Muscle of back (tissue), 11 donors: ENCODE results near the gene TBCC. TPM values are rescaled to one million over a fixed set of nuclear protein-coding genes. Genes with fewer than 3 reads are reported as not detected.
"Not testable (repeated sequence)": the region's sequence is repeated elsewhere in the genome, so short reads cannot be mapped to it uniquely, and the experiment has no call there.

Source experiments
- DNase-seq, 3 donors: peaks; one replicate each; pipeline versions ENCODE4 v3.0.0 to v3.0.0-alpha.2; 2013
- polyA plus RNA-seq, 10 donors: library from polyadenylated mRNA; unstranded; fragments of 120-200 nt; gene quantifications; one replicate each; pipeline ENCODE4 v1.2.1, GENCODE V29; 2013; ENCODE audit not compliant: insufficient read length in 10 of 10

The TBCC gene
- polyA plus RNA-seq, 10 donors = 11.3 to 18.4 (median 15.0) TPM

DNA sequence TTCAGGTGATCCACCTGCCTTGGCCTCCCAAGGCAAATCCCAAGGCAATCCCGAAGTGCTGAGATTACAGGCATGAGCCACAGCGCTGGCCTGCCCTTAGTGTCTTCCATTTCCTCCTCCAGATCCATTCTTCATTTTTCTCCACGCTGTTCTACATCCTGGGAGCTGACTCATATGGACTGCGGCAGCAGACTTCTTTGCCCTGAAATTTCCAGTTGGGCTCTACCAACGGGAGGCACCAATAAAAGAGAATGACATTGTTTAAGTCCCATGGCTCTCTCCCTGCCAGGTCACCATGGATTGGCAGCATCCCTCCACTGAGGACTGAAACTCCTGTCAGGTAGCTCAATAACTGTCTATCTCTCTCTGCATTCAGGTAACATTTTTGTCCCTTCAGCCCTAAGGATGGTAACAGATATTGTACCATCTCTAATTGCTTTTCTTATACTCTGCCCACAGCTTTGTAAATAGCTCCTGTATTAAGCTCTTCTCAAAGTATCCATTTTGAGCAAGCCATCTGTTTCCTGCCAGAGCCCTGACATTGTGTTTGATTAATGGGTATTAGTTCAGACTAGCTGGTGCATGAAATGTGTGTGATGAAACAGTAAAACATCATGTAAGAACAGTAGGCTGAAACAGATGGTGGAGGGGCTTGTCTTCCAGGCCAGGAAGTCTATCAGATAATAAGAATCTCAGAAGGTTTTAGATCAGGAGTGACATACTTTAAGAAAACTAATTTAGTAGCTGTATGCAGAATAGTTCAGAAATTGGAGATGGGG is 3.6 kb downstream of the TBCC start:
- DNase-seq = no peak

DNA sequence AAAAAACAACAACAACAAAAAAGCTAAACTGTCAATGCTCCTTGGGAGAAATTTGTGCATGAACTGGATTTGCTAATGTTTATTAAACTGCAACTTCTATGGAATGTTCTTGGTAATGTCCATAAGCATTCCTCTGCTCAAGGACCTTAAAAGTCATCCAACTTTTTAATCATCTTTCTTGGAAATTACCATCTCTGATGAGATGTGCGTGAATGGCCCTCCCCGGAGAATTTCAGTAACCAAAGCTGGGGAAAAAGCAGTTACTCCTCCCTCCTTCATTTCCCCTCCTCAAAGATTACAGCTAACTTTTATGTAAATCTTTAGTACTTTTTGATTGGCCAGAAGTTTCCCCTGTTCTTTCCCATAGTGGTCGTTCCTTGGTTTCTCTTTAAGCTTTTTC is 5.2 kb downstream of the TBCC start:
- no peak for DNase-seq

DNA sequence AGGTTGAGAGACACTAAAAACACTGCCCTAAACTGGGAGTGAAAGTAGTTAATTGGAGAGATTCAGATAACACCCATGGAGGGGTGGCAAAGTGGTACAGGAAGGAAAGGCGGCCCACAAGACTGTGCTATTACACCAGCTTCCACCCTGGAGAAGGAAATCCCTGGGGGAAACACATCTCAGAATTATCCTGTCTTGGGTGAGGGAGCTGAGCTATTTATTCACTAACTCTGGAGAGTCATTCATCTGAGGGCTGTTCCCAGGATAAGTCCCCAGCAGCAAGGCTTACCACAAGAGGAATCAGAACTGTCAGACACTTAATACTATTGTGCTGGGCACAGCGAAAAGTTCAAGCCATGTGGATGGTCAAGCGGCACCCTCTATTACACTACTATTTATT is 9.9 kb downstream of the TBCC start:
- no peak for DNase-seq

DNA sequence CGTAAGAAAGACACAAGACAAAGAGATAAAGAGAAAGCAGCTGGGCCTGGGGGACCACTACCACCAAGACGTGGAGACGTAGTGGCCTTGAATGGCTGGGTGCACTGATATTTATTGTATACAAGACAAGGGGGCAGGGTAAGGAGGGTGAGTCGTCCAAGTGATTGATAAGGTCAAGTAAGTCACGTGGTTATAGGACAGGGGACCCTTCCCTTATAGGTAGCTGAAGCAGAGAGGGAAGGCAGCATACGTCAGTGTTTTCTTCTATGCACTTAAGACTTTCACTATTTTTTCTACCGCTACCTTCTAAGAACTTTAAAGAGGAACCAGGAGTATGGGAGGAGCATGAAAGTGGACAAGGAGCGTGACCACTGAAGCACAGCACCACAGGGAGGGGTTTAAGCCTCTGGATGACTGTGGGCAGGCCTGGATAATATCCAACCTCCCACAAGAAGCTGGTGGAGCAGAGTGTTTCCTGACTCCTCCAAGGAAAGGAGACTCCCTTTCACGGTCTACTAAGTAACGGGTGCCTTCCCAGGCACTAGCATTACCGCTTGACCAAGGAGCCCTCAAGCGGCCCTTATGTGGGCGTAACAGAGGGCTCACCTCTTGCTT is 11.9 kb downstream of the TBCC start:
- DNase-seq = not testable (repeated sequence)

DNA sequence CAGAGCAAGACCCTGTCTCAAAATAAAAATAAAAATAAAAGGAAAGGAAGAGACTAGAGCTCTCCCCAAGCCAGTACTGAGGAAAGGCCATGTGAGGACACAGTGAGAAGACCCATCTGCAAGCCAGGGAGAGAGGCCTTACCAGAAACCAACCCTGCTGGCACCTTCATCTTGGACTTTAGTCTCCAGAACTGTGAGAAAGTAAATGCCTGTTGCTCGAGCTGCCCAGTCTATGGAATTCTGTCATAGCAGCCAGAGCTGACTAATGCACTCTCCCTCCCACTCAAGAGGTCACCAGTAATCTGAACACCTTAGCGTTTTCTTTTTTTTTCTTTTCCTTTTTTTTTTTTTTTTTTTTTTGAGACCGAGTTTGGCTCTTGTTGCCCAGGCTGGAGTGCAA is 16.2 kb downstream of the TBCC start:
- DNase-seq = no peak

DNA sequence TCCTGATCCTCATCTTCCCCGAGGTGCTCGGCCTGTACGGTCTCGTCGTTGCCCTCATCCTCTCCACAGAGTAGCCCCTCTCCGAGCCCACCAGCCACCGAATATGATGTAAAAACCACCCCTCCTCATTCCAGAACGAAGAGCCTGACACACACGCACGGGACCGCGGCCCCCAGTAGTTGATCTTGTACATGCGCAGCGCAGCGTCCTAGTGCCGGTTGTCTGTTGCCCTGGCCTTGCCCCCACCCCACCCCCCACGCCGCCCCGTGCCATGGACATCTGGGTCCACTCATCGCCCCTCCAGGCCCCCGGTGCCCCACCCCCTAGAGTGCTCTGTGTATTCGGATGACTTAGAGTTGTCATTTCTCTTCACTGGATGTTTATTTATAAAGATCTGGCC is 18.3 kb downstream of the TBCC start:
- DNase-seq = no peak

DNA sequence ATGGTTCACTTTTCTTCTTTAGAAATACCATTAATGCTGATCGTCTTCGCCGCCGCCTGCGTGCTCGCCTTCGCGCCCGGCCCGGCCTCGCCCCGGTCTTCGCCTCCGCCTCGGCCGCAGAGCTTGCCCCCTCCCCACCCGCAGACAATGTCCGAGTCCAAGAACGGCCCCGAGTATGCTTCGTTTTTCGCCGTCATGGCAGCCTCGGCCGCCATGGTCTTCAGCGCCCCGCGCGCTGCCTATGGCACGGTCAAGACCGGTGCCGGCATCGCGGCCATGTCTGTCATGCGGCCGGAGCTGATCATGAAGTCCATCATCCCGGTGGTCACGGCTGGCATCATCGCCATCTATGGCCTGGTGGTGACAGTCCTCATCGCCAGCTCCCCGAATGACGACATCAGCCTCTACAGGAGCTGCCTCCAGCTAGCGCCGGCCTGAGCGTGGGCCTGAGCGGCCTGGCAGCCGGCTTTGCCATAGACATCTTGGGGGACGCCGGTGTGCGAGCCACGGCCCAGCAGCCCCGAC is 18.8 kb downstream of the TBCC start:
- peak in 2 of 3 donors; percentile 52 to 84 for DNase-seq

DNA sequence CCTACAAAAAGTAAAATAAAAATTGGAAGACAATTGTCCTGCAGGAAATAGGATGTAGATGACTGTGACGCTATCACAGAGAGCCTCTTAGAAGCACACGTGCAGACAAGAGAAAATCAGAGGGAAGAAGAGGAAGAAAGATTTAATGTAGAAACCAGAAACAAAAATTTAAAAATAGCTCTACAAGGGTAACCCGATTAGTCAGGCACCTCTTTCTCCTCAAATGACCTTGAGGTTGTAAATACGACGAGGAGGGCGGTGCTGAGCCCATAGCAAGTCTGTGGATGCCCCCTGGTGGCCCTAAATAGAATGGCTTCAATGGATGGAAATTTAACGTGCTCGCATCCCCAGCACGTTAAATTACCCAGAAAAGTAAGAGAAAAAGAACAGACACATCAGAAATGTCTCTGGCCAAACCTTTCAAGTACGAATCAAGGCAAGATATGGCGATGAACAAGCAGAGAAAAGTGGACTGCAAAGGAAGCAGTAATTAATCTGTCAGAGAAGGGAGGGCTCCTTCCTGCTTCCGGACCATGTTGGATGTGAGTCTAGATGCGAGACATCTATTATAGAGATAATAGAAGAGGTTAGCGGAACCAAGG is 19.3 kb downstream of the TBCC start:
- DNase-seq = peak; percentile 88 to 94 (median 90)

DNA sequence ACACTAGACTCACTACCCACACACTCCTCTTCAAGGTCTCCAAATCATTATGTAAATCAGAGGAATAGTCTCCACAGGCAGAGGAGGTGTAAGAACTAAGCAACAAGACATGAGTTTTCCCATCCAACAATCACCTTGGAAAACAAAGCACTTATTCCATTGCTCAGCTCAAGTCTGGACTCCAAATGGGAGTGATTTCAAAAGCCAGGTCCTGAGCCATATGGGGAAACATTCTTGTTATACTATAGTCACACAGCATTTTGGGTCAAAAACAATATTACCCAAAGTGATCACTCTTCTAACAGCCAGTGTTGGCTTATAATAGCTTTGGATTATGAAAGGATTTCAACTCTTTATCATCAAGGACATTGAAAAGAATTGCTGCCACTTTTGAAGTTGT is 19.9 kb downstream of the TBCC start:
- DNase-seq = peak in 1 of 3 donors; percentile 13

DNA sequence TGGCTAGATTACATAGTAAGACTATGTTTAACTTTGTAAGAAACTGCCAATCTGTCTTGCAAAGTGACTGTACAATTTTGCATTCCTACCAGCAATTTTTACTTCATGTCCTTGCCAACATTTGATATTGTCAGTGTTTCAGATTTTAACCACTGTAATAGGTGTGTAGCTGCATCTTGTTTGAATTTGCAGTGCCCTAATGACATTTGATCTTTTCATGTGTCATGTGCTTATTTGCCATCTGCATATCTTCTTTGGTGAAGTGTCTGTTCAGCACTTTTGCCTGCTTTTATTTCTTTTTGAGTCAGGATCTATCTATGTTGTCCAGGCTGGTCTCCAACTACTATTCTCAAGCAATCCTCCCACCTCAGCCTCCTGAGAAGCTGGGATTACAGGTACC is 21.1 kb downstream of the TBCC start:
- DNase-seq = no peak

DNA sequence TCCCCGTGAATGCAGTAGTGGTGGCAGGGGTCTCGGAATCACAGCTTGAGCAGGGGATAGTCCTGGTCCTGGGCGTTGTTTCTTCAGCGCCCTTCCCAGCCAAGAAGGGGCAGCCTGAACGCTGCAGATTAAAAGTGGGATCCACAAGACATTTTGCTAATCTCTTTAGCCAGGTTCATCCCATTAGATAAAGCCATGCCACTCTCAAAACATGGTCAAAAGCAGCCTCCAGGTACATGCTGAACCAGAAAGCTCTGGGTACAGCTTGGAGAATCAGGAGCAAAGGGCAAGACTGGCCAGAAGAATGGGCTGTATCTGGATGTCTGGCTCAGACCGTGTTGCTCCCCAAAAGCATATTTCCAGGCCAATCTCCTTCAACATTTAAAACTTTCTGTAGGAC is 23.4 kb downstream of the TBCC start, which contains the start of gene PRPH2:
Gene PRPH2 (minus strand): TSS at position 101 of the 400 bp plus-strand sequence. CDS start 263 bp downstream, outside the sequence.
- DNase-seq = no peak

DNA sequence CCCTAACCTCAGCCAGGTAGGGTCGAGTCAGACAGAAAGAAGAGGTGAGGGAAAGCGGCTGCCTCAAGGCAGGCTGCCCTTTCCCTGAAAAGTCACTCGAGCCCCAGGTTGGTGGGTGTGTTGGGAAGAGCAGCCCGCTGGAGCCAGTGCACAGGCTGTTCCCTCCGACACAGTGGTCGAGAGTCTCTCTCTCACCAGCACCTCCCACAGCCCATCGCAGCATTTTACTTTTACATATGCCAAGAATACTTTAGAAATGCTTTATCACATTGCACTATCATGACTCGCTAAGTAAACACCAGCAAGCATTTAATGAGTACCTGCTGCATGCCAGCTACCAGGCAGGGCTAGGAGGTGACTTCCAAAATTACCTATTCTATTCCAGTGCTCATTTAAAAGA is 25.2 kb downstream of the TBCC start:
- no peak for DNase-seq

DNA sequence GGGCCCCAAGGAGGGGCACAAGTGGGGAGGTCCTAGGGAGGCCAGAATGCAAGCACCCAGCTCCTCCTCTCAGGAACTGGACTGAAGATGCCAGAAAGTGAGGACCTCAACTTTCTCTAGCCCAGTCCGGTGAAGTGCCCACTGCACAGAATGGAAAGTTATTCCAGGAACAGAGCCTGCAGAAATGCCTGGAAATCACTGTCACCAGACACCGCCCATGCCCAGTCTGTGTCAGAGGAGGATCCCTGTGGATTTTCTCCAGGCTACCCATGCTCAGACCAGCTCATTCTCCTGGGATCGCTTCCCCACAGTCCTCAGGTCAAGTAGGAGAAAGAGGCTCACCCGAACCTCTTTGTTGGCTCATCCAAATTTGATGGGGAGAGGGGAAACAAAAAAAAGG is 30.0 kb downstream of the TBCC start:
- DNase-seq = no peak

DNA sequence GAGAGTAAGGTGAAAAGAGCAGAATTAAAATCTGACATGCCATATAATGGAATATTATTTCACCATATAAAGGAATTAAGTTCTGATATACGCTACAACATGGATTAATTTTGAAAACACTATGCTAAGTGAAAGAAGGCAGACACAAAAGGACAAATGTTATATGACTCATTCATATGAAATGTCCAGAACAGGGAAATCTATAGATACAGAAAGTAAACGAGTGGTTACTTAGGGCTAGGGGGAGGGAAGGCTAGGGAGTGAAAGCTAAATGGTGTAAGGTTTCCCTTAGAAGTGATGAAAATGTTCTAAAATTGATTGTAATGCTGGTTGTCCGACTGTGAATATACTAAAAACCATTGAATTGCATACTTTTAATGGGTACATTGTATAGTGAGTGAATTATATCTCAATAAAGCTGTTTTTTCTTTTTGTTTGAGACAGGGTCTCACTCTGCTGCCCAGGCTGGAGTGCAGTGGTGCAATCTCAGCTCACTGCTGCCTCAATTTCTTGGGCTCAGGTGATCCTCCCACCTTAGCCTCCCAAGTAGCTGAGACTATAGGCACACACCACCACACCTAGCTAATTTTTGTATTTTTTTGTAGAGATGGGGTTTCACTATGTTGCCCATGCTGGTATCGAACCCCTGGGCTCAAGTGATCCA is 31.7 kb downstream of the TBCC start:
- no peak for DNase-seq

DNA sequence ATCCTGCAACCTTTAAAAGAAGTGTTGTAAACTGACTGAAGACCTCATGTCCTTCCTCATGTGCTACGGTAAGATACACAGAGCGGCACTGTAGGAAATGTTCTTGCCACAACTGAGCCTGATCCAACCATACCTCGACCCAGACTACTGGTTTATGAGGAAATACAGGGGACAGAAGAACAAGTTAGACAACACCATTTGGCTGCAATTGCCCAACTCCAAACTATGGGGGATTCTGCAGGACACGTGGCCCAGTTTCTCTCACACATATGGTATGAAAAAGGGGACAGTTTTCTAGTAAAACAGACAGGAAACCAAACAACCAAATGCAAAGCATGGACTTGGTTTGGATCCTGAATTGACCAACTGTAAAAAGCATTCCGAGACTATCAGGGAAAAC is 34.0 kb downstream of the TBCC start:
- DNase-seq = no peak

DNA sequence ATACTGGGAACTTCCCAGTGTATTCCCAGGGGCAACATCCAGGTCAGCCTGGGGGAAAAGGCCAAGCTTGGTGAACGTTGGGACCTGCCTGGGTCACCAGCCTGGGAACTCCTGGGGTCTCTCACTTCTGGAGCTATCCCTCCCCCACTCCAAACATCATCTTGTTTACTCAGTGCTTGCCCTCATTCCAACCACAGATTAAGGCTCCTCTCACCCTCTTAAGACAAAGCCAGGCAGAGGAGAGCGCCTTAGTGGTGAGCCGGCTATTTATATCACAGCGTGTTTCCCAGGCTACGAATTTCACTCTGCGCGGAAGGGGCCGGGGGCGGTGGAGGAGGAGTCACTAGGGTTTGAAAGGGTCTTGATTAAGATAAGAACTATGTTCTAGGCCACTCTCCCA is 35.6 kb downstream of the TBCC start:
- DNase-seq = no peak

DNA sequence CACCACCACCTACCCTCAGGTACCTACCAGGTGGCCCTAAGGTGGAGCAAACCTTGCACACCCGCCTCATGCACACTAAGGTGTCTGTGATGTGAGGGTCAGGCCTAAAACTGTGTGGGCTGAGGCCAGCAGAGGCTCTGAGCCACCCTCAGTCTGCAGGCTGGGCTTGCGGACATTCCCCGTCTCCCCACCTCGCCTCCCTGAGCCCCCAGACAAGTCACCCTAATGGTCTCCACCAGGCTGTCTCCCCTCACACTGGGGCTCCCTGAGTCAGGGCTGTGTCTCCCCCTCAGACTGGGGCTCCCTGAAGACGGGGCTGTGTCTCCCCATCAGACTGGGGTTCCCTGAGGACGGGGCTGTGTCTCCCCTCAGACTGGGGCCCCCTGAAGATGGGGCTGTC is 36.0 kb downstream of the TBCC start:
- no peak for DNase-seq

DNA sequence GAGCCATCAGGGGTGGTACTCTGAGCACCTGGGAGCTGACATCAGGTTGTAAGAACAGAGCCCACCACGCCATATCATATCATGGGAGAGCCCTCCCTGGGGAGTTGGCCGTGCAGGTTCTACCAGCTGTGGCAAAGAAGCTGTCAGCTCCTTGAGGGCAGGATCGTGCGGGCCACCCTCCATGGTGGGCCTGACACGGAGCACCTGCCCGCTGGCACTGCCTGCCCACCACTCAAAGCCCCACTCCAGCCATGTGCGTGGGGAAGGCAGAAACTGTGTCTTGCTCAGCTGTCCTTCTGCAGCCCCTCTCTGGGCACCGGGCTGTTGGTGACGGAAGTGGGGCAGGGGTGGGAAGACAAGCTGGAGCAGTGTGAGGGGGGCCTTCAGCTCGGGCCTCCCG is 37.8 kb downstream of the TBCC start:
- DNase-seq = no peak

DNA sequence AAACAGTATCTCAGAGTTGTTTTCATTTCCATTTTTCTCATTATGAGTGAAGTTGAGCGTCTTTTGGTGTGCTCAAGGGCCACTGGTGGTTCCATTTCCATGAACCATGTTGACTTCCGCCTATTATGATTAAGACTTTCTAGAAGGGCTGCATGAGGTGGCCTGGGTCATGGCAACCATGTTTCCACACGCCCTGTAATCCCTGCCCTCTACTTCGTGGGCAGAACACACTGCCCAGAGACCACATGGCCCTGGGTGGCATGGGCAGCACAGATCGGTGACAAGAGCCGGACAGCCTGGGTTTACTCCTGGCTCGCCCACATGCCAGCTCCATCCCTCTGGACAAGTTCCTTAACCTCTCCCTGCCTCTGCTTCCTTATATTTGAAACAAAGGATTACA is 38.3 kb downstream of the TBCC start:
- no peak for DNase-seq

DNA sequence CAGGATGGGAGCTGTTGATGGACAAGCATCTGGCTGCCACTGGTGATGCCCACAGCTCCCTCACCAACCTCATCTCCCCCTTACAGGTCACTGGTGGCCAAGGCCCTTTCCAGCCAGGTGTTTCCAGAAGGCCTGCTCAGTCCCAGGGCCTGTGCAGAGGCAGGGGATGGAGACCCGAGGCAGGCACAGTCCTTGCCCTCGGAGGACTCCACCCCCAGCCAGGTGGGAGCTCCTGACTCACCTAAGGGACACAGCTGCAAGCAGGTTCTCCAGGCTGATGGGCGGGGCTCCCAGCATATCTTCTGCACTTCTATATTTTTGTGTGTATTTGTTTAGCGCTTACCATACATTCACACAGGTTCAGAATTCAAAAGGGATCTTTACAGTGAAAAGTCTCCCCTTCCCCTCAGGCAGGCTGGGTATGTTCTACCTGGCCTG is 40.9 kb downstream of the TBCC start:
- DNase-seq = no peak

DNA sequence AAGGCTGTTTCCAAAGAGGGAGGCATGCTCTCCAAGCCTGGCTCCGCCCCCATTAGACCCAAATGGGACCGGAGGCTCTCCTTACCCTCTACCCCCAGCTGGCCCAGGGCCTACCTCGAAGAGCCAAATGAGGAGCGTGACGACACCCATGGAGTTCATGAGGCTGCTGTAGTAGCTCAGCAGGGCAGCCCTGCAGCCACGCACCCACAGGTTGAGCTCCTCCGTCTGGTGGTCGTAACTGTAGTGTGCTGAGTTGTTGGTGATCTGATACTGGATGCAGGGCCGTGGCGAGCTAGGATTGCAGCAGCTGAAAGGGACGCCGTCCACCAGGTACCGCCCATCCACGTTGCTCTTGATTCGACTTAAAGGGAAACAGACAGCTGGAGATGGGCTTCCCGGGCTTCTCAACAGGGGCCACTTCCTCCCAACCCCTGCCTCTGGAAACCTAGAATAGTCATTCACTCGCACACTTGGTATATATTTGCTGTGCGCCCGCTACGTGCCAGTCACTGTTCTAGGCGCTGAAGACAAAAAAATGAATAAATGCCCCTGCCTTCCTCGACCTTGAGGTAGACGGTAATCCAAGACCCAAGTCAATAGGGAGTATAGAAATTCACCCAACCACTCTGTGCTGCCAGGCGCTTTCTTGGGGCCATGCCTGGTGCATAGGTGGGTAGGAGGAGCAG is 41.5 kb downstream of the TBCC start:
- peak; percentile 60 to 72 (median 64) for DNase-seq

DNA sequence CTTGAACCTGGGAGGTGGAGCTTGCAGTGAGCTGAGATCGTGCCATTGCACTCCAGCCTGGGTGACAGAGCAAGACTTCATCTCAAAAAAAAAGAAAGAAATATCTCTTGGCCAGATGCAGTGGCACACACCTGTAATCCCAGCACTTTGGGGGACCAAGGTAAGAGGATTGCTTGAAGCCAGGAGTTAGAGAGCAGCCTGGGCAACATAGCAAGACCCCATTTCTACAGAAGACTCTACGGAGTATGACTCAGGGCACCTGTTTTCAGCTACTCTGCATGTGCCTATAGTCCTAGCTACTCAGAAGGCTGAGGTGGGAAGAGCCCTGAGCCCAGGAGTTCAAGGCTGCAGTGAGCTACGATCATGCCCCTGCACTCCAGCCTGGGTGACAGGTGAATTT is 43.1 kb downstream of the TBCC start:
- DNase-seq = not testable (repeated sequence)
